Measurements from ENCODE around the gene MRPL1. TPM values are rescaled to one million over a fixed set of nuclear protein-coding genes. Genes with fewer than 3 reads are reported as not detected.
"Not testable (repeated sequence)": the region's sequence is repeated elsewhere in the genome, so short reads cannot be mapped to it uniquely, and the experiment has no call there.

The MRPL1 gene
- total and polyA plus RNA-seq, 4 donors: 32.5 to 44.7 (median 35.9) TPM

GRCh38 chr4:77956917-77957316 lies 94.3 kb downstream of the MRPL1 start:
- no peak overlapping the region for H3K4me3 ChIP-seq (ENCODE audit: low read depth, low read length)
- no peak overlapping the region for H3K27ac ChIP-seq (ENCODE audit: low read depth, low read length)
- no peaks in the 10 kb centered on the region for H3K4me1 ChIP-seq (ENCODE audit: control insufficient read depth, insufficient read depth, low read length)
- 100% methylated on average over 1 of the region's 5 CpGs for WGBS (ENCODE audit: insufficient coverage)
- no peak for DNase-seq (ENCODE audit: low read depth in 4 of 6, low spot score in 6 of 6)
- no peaks in the 10 kb centered on the region for H3K9me3 ChIP-seq (ENCODE audit: control insufficient read depth, insufficient read depth, low read length)
- H3K36me3 ChIP-seq (ENCODE audit: control insufficient read depth, insufficient read depth, low read length): no peaks in the 10 kb centered on the region
- H3K27me3 ChIP-seq (ENCODE audit: control insufficient read depth, insufficient read depth, low read length): no peaks in the 10 kb centered on the region

GRCh38 chr4:77958897-77959296 lies 96.3 kb downstream of the MRPL1 start:
- Histone ChIP-seq H3K27me3 (ENCODE audit: control insufficient read depth, insufficient read depth, low read length) (no peaks in the 10 kb centered on the region), H3K36me3 (ENCODE audit: control insufficient read depth, insufficient read depth, low read length) (no peaks in the 10 kb centered on the region), H3K9me3 (ENCODE audit: control insufficient read depth, insufficient read depth, low read length) (no peaks in the 10 kb centered on the region), H3K4me3 (ENCODE audit: low read depth, low read length) (no peak overlapping the region), H3K4me1 (ENCODE audit: control insufficient read depth, insufficient read depth, low read length) (no peaks in the 10 kb centered on the region), H3K27ac (ENCODE audit: low read depth, low read length) (no peak overlapping the region)
- no CpG with 5 or more reads among the region's 2 CpGs for WGBS (ENCODE audit: insufficient coverage)
- DNase-seq (ENCODE audit: low read depth in 4 of 6, low spot score in 6 of 6): no peak

- no peaks in the 10 kb centered on the region for H3K4me1 ChIP-seq (ENCODE audit: control insufficient read depth, insufficient read depth, low read length)
- H3K27me3 ChIP-seq (ENCODE audit: control insufficient read depth, insufficient read depth, low read length): no peaks in the 10 kb centered on the region
- H3K4me3 ChIP-seq (ENCODE audit: low read depth, low read length): no peak overlapping the region
- no peaks in the 10 kb centered on the region for H3K36me3 ChIP-seq (ENCODE audit: control insufficient read depth, insufficient read depth, low read length)
- no CpG with 5 or more reads among the region's 6 CpGs for WGBS (ENCODE audit: insufficient coverage)
- H3K27ac ChIP-seq (ENCODE audit: low read depth, low read length): no peak overlapping the region
- H3K9me3 ChIP-seq (ENCODE audit: control insufficient read depth, insufficient read depth, low read length): no peaks in the 10 kb centered on the region
- DNase-seq (ENCODE audit: low read depth in 4 of 6, low spot score in 6 of 6): peak; percentile 19 to 90 (median 52)
Observed at GRCh38 chr4:77959566-77960338, 97.1 kb downstream of the MRPL1 start.

- H3K36me3 ChIP-seq (ENCODE audit: control insufficient read depth, insufficient read depth, low read length): no peaks in the 10 kb centered on the region
- H3K27me3 ChIP-seq (ENCODE audit: control insufficient read depth, insufficient read depth, low read length): no peaks in the 10 kb centered on the region
- H3K4me3 ChIP-seq (ENCODE audit: low read depth, low read length): no peak overlapping the region
- 90% methylated on average over 2 of the region's 5 CpGs for WGBS (ENCODE audit: insufficient coverage)
- H3K27ac ChIP-seq (ENCODE audit: low read depth, low read length): no peak overlapping the region
- H3K9me3 ChIP-seq (ENCODE audit: control insufficient read depth, insufficient read depth, low read length): no peaks in the 10 kb centered on the region
- DNase-seq (ENCODE audit: low read depth in 4 of 6, low spot score in 6 of 6): no peak
- no peaks in the 10 kb centered on the region for H3K4me1 ChIP-seq (ENCODE audit: control insufficient read depth, insufficient read depth, low read length)
Observed at GRCh38 chr4:77960367-77960766, 97.7 kb downstream of the MRPL1 start.

GRCh38 chr4:77963004-77963403 lies 100.4 kb downstream of the MRPL1 start:
- no peaks in the 10 kb centered on the region for H3K36me3 ChIP-seq (ENCODE audit: control insufficient read depth, insufficient read depth, low read length)
- H3K4me3 ChIP-seq (ENCODE audit: low read depth, low read length): no peak overlapping the region
- no peaks in the 10 kb centered on the region for H3K9me3 ChIP-seq (ENCODE audit: control insufficient read depth, insufficient read depth, low read length)
- no peaks in the 10 kb centered on the region for H3K4me1 ChIP-seq (ENCODE audit: control insufficient read depth, insufficient read depth, low read length)
- H3K27ac ChIP-seq (ENCODE audit: low read depth, low read length): no peak overlapping the region
- no peak for DNase-seq (ENCODE audit: low read depth in 4 of 6, low spot score in 6 of 6)
- H3K27me3 ChIP-seq (ENCODE audit: control insufficient read depth, insufficient read depth, low read length): no peaks in the 10 kb centered on the region
- 100% methylated on average over 1 of the region's 2 CpGs for WGBS (ENCODE audit: insufficient coverage)

- not testable (repeated sequence) for H3K9me3 ChIP-seq (ENCODE audit: control insufficient read depth, insufficient read depth, low read length)
- 80% methylated on average over 1 of the region's 1 CpG for WGBS (ENCODE audit: insufficient coverage)
Observed at GRCh38 chr4:77973657-77974056, 111.0 kb downstream of the MRPL1 start.

GRCh38 chr4:77982900-77983540 lies 120.4 kb downstream of the MRPL1 start:
- DNase-seq (ENCODE audit: low read depth in 4 of 6, low spot score in 6 of 6): not testable (repeated sequence)
- WGBS (ENCODE audit: insufficient coverage): no CpG with 5 or more reads among the region's 6 CpGs

More at GRCh38 chr4:77973657-77974056, 111.0 kb downstream of the MRPL1 start:
- not testable (repeated sequence) for H3K36me3 ChIP-seq (ENCODE audit: control insufficient read depth, insufficient read depth, low read length); DNase-seq (ENCODE audit: low read depth in 4 of 6, low spot score in 6 of 6); H3K4me3 ChIP-seq (ENCODE audit: low read depth, low read length); H3K27ac ChIP-seq (ENCODE audit: low read depth, low read length); H3K4me1 ChIP-seq (ENCODE audit: control insufficient read depth, insufficient read depth, low read length); H3K27me3 ChIP-seq (ENCODE audit: control insufficient read depth, insufficient read depth, low read length)

GRCh38 chr4:77983612-77984311 lies 121.1 kb downstream of the MRPL1 start:
- H3K9me3 ChIP-seq (ENCODE audit: control insufficient read depth, insufficient read depth, low read length); H3K4me1 ChIP-seq (ENCODE audit: control insufficient read depth, insufficient read depth, low read length); H3K27ac ChIP-seq (ENCODE audit: low read depth, low read length); DNase-seq (ENCODE audit: low read depth in 4 of 6, low spot score in 6 of 6); H3K36me3 ChIP-seq (ENCODE audit: control insufficient read depth, insufficient read depth, low read length); H3K4me3 ChIP-seq (ENCODE audit: low read depth, low read length); H3K27me3 ChIP-seq (ENCODE audit: control insufficient read depth, insufficient read depth, low read length): not testable (repeated sequence)
- 97% methylated on average over 22 of the region's 44 CpGs for WGBS (ENCODE audit: insufficient coverage)

More at GRCh38 chr4:77982900-77983540, 120.4 kb downstream of the MRPL1 start:
- H3K9me3 ChIP-seq (ENCODE audit: control insufficient read depth, insufficient read depth, low read length); H3K4me1 ChIP-seq (ENCODE audit: control insufficient read depth, insufficient read depth, low read length); H3K27me3 ChIP-seq (ENCODE audit: control insufficient read depth, insufficient read depth, low read length); H3K4me3 ChIP-seq (ENCODE audit: low read depth, low read length); H3K36me3 ChIP-seq (ENCODE audit: control insufficient read depth, insufficient read depth, low read length); H3K27ac ChIP-seq (ENCODE audit: low read depth, low read length): not testable (repeated sequence)

GRCh38 chr4:77989968-77990367 lies 127.3 kb downstream of the MRPL1 start:
- H3K4me3 ChIP-seq (ENCODE audit: low read depth, low read length): no peak overlapping the region
- DNase-seq (ENCODE audit: low read depth in 4 of 6, low spot score in 6 of 6): no peak
- no peaks in the 10 kb centered on the region for H3K9me3 ChIP-seq (ENCODE audit: control insufficient read depth, insufficient read depth, low read length)
- no peaks in the 10 kb centered on the region for H3K36me3 ChIP-seq (ENCODE audit: control insufficient read depth, insufficient read depth, low read length)
- H3K4me1 ChIP-seq (ENCODE audit: control insufficient read depth, insufficient read depth, low read length): no peaks in the 10 kb centered on the region
- H3K27ac ChIP-seq (ENCODE audit: low read depth, low read length): no peak overlapping the region
- H3K27me3 ChIP-seq (ENCODE audit: control insufficient read depth, insufficient read depth, low read length): no peaks in the 10 kb centered on the region
